ENCODE data around the gene TES. TPM values are rescaled to one million over a fixed set of nuclear protein-coding genes. Genes with fewer than 3 reads are reported as not detected.

TES gene
- total and polyA plus RNA-seq, 3 donors from 2014 or later: 40.4 to 120 (median 71.0) TPM

DNA sequence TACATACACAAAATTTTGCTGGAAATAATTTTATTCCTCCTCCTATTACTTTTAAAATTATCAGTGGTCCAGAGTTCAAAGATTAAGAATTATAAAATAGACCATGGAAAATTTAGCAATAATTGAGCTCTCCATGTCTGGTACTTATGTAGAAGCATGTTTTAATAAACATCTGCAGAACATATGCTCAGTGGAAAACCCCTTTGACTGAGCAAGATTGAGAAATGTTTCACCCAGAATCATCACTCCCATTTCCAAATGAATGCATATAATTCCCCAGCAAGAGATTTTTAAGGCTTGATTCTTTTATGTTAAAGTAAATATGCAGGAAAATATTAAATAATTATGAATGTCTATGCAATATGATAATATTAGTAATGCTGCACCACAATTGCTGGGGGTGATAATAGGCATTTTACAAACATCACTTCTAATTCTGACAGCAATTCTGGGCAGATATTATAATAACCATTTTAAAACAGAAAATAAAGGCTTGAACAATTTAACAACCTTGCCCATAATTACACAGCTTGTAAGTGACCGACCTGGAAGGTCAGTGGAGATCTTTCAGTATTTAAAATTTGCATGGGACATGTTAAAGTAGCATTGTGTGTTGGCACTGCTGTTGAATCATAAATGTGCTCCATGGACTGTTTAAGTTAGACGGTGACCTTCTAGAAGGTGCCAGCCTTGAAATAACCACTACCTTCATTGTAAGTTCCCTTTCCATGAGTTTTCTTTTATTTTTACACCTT is 45.6 kb upstream of the TES start:
- no peak overlapping the region for H3K4me3 ChIP-seq
- no peak for DNase-seq
- no peaks in the 10 kb centered on the region for H3K9me3 ChIP-seq
- no peak for TF ChIP-seq POLR2A (IDR thresholded peaks at IDR 0.05)
- TF ChIP-seq, protein P1, sequence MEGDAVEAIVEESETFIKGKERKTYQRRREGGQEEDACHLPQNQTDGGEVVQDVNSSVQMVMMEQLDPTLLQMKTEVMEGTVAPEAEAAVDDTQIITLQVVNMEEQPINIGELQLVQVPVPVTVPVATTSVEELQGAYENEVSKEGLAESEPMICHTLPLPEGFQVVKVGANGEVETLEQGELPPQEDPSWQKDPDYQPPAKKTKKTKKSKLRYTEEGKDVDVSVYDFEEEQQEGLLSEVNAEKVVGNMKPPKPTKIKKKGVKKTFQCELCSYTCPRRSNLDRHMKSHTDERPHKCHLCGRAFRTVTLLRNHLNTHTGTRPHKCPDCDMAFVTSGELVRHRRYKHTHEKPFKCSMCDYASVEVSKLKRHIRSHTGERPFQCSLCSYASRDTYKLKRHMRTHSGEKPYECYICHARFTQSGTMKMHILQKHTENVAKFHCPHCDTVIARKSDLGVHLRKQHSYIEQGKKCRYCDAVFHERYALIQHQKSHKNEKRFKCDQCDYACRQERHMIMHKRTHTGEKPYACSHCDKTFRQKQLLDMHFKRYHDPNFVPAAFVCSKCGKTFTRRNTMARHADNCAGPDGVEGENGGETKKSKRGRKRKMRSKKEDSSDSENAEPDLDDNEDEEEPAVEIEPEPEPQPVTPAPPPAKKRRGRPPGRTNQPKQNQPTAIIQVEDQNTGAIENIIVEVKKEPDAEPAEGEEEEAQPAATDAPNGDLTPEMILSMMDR (IDR thresholded peaks at IDR 0.05): no peak
- no peaks in the 10 kb centered on the region for H3K27me3 ChIP-seq
- no peaks in the 10 kb centered on the region for H3K36me3 ChIP-seq (ENCODE audit: low read depth, missing control alignments)
- no peak overlapping the region for H3K27ac ChIP-seq
- WGBS, 2 donors: 87 to 90% methylated on average over 2 of the region's 2 CpGs
- H3K4me1 ChIP-seq: no peaks in the 10 kb centered on the region
- intact Hi-C loops (cut with DNase I; ENCODE audit: low total_unique reads): no loop called here

DNA sequence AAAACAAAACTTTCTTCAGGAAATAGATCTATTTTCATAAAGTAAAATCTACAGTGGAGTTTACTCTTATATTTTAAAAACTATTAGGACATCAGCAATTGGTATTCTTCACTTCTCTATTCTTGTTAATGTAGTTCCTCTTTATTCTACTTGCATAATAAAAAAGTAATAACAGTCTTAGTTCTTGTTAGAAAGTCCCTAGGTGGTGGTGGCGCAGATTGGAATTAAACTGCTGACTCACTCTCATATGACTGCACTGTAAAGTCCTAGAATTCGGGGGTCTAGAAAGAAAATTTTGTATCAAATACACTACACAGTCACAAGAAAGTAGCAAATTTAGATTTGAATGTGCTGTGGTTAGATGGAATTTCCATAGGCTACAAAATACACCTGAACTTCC is 44.6 kb upstream of the TES start:
- H3K27ac ChIP-seq: no peak overlapping the region
- H3K4me1 ChIP-seq: no peaks in the 10 kb centered on the region
- H3K36me3 ChIP-seq (ENCODE audit: low read depth, missing control alignments): no peaks in the 10 kb centered on the region
- TF ChIP-seq, protein P1 (IDR thresholded peaks at IDR 0.05): no peak
- no peaks in the 10 kb centered on the region for H3K9me3 ChIP-seq
- no peak overlapping the region for H3K4me3 ChIP-seq
- 68 to 69% methylated on average over 2 of the region's 2 CpGs for WGBS, 2 donors
- DNase-seq: no peak
- intact Hi-C loops (cut with DNase I; ENCODE audit: low total_unique reads): no loop called here
- no peaks in the 10 kb centered on the region for H3K27me3 ChIP-seq

DNA sequence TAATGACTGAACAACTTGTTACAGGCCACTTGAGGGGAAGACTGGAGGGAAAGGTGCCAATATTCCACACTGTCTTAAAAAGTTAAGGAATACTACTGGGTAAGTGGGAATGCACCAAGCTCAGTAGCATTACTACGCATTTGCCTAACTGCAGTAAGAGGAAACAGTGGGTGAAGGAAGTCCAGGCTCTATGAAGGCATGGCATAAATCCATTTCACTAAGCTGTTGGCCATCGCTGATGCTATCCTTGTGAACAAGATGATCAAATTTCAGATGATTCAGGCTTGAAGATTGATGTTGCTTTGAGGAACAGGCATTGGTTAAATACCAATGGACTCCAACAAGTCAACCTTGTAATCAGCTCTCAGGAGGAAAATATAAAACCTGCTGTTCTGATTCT is 44.2 kb upstream of the TES start:
- H3K27me3 ChIP-seq: no peaks in the 10 kb centered on the region
- H3K4me1 ChIP-seq: no peaks in the 10 kb centered on the region
- DNase-seq: no peak
- H3K4me3 ChIP-seq: no peak overlapping the region
- no peaks in the 10 kb centered on the region for H3K9me3 ChIP-seq
- intact Hi-C loops (cut with DNase I; ENCODE audit: low total_unique reads): no loop called here
- WGBS, 2 donors: 89% methylated on average over 2 of the region's 2 CpGs
- H3K36me3 ChIP-seq (ENCODE audit: low read depth, missing control alignments): no peaks in the 10 kb centered on the region
- no peak for TF ChIP-seq POLR2A (IDR thresholded peaks at IDR 0.05)
- TF ChIP-seq, protein P1 (IDR thresholded peaks at IDR 0.05): no peak
- no peak overlapping the region for H3K27ac ChIP-seq

DNA sequence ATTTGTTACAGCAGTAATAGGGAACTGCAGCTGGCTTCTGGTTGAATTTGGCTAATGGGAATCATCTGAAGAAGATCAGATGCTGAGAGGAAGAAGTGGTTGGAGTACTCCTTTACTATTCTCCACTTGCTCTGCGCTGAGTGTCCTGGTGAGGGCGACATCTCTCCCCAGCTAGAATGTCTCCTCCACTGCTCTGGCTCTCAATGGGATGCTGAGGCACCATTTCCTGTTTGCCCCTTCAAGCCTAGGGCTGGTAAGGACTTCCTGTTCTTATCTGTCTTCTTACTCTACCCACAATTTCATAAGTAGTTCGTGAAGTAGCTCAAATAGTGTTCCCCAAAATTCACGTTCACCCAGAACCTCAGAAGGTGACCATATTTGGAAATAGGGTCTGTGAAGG is 43.2 kb upstream of the TES start:
- WGBS, 2 donors: 67 to 81% methylated on average over 4 of the region's 4 CpGs
- Histone ChIP-seq H3K4me1 (no peaks in the 10 kb centered on the region), H3K36me3 (ENCODE audit: low read depth, missing control alignments) (no peaks in the 10 kb centered on the region), H3K9me3 (no peaks in the 10 kb centered on the region), H3K4me3 (no peak overlapping the region), H3K27ac (no peak overlapping the region), H3K27me3 (no peaks in the 10 kb centered on the region)
- no peak for TF ChIP-seq POLR2A (IDR thresholded peaks at IDR 0.05)
- TF ChIP-seq, protein P1 (IDR thresholded peaks at IDR 0.05): no peak
- DNase-seq: no peak
- intact Hi-C loops (cut with DNase I; ENCODE audit: low total_unique reads): no loop called here

DNA sequence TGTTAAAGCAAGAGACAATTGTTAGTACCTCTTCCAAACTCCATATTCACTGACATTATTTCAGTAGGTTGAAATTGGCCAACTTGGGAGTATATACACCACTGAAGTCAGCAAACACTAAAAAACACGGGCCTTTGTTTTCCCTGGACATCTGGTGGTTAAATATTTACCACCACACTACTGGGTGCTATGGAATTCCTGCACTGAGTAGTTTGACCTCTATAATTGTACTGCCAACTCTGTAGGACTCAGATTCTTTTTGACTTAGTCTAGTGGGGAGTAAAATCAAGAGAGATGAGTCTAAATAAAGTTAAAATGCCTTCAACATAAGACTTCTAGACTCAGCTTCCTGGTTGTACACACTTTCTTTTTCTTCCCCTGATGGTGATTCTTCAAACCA is 41.3 kb upstream of the TES start:
- intact Hi-C loops (cut with DNase I; ENCODE audit: low total_unique reads): no loop called here
- DNase-seq: no peak
- H3K36me3 ChIP-seq (ENCODE audit: low read depth, missing control alignments): no peaks in the 10 kb centered on the region
- H3K9me3 ChIP-seq: no peaks in the 10 kb centered on the region
- H3K4me3 ChIP-seq: no peak overlapping the region
- no peaks in the 10 kb centered on the region for H3K27me3 ChIP-seq
- 77 to 94% methylated on average over 1 of the region's 1 CpG for WGBS, 2 donors
- TF ChIP-seq, protein P1 (IDR thresholded peaks at IDR 0.05): no peak
- TF ChIP-seq POLR2A (IDR thresholded peaks at IDR 0.05): no peak
- no peaks in the 10 kb centered on the region for H3K4me1 ChIP-seq
- no peak overlapping the region for H3K27ac ChIP-seq

All from testis (tissue), 3 donors.